ENCODE results near the gene ISOC2. TPM values are rescaled to one million over a fixed set of nuclear protein-coding genes. Genes with fewer than 3 reads are reported as not detected.

The ISOC2 gene
- total and polyA plus RNA-seq, 9 of the 15 experiments (the other 6 are each of a cell fraction or from before 2014, with no cell fraction given): 1.2 to 229 (median 58.3) TPM

GRCh38 chr19:55407800-55408532, 53.5 kb downstream of the ISOC2 start (continued):
- peak; percentile 97 for TF ChIP-seq RERE (CRISPR knock-in tag; IDR thresholded peaks at IDR 0.05; ENCODE audit: borderline replicate concordance)
- peak; percentile 100 for TF ChIP-seq FOXM1 (IDR thresholded peaks at IDR 0.05; ENCODE audit: low read depth)
- peak; percentile 100 for TF ChIP-seq FOXM1 (CRISPR knock-in tag; IDR thresholded peaks at IDR 0.05; ENCODE audit: low read depth)
- TF ChIP-seq DIDO1 (tag; IDR thresholded peaks at IDR 0.05; ENCODE audit: low read depth): peak; percentile 53; the same call in 1 of the 2 replicates
- TF ChIP-seq STAT5A (IDR thresholded peaks at IDR 0.05; ENCODE audit: borderline replicate concordance, low read length): no peak
- peak; percentile 66; the same call in 1 of the 2 replicates for TF ChIP-seq NFIC (IDR thresholded peaks at IDR 0.05)
- no peak for TF ChIP-seq NR2C1 (IDR thresholded peaks at IDR 0.05)
- TF ChIP-seq NR2C1 (tag; IDR thresholded peaks at IDR 0.05): 0 out of 2 replicates have a peak, but pooled peaks have one; percentile 17
- no peak for TF ChIP-seq HDAC3 (IDR thresholded peaks at IDR 0.05; ENCODE audit: borderline replicate concordance, partially characterized antibody)
- peak; percentile 94 for TF ChIP-seq HES1 (IDR thresholded peaks at IDR 0.05; ENCODE audit: low read depth)
- peak; percentile 99 for TF ChIP-seq MYC (IDR thresholded peaks at IDR 0.05; ENCODE audit: low read depth, low read length)
- peak; percentile 67; the same call in 1 of the 2 replicates for TF ChIP-seq MYC (CRISPR knock-in tag; IDR thresholded peaks at IDR 0.05; ENCODE audit: borderline replicate concordance, low read depth)
- TF ChIP-seq ZNF347 (CRISPR knock-in tag; IDR thresholded peaks at IDR 0.05; ENCODE audit: low read depth): no peak
- TF ChIP-seq HDAC1 (IDR thresholded peaks at IDR 0.05): peak in 1 of 2 experiments; percentile 33; a peak in 1 of 4 replicates
- peak; percentile 100 for TF ChIP-seq EP400 (IDR thresholded peaks at IDR 0.05)
- peak; percentile 91 for TF ChIP-seq NCOA6 (IDR thresholded peaks at IDR 0.05)
- peak; percentile 99 for TF ChIP-seq TOE1 (IDR thresholded peaks at IDR 0.05; ENCODE audit: borderline replicate concordance)
- TF ChIP-seq TOE1 (CRISPR knock-in tag; IDR thresholded peaks at IDR 0.05; ENCODE audit: borderline replicate concordance, low read depth): no peak
- TF ChIP-seq PHF21A (IDR thresholded peaks at IDR 0.05; ENCODE audit: borderline replicate concordance, low read depth): no peak
- peak; percentile 81; the same call in 1 of the 2 replicates for TF ChIP-seq ATF6 (CRISPR knock-in tag; IDR thresholded peaks at IDR 0.05)
- TF ChIP-seq GTF2E2 (tag; IDR thresholded peaks at IDR 0.05): peak; percentile 99
